CD8-positive, alpha-beta memory T cell (primary cell): ENCODE results near the gene PHACTR3. TPM values are rescaled to one million over a fixed set of nuclear protein-coding genes. Genes with fewer than 3 reads are reported as not detected.
"Not testable (repeated sequence)": the region's sequence is repeated elsewhere in the genome, so short reads cannot be mapped to it uniquely, and the experiment has no call there.

Experiments
- CTCF ChIA-PET: fragments of 350-600 bp; sonication (Branson Sonifier 250); formaldehyde crosslinking; loops from one replicate; lab custom pipeline; 2021; ENCODE audit warnings: antibody characterized with exemption; lab: Charles Lee
- POLR2A ChIA-PET: fragments of 350-600 bp; sonication (Branson Sonifier 250); formaldehyde crosslinking; loops from one replicate; lab custom pipeline; 2021; ENCODE audit warnings: antibody characterized with exemption; lab: Charles Lee
- DNase-seq, 5 donors: peaks; one replicate each; pipeline versions ENCODE4 v3.0.0 to v3.0.0-alpha.2; 2020 to 2022; ENCODE audit warnings: mixed read lengths in 1 of 5
- H3K27ac ChIP-seq: one replicate; pipeline ENCODE4 v1.7.0; 2013; ENCODE audit warnings: low read depth, mild to moderate bottlenecking, low read length, moderate library complexity
- H3K27me3 ChIP-seq: 2 replicates; pipeline ENCODE4 v1.7.0; 2013; ENCODE audit warnings: low read length, mild to moderate bottlenecking; ENCODE audit not compliant: insufficient read depth, poor library complexity, severe bottlenecking
- H3K36me3 ChIP-seq: 2 replicates; pipeline ENCODE4 v1.7.0; 2013; ENCODE audit warnings: mild to moderate bottlenecking, low read length, moderate library complexity; ENCODE audit not compliant: insufficient read depth
- H3K4me1 ChIP-seq: 2 replicates; pipeline ENCODE4 v1.7.0; 2013; ENCODE audit warnings: mild to moderate bottlenecking, low read length, moderate library complexity; ENCODE audit not compliant: insufficient read depth
- H3K4me3 ChIP-seq: 2 replicates; pipeline ENCODE4 v1.7.0; 2013; ENCODE audit warnings: mild to moderate bottlenecking, low read length
- H3K9me3 ChIP-seq: 2 replicates; pipeline ENCODE4 v1.7.0; 2013; ENCODE audit warnings: mild to moderate bottlenecking, low read length
- H3K27ac Mint-ChIP-seq, 8 donors: one replicate each; pipeline ENCODE4 v1.8.0; 2020 to 2021; ENCODE audit warnings: mixed read lengths in 8 of 8, mild to moderate bottlenecking in 6 of 8, inconsistent platforms in 3 of 8, moderate library complexity in 3 of 8
- H3K27me3 Mint-ChIP-seq, 2 donors: one replicate each; pipeline ENCODE4 v1.8.0; 2020 to 2021; ENCODE audit warnings: mixed read lengths in 2 of 2, mild to moderate bottlenecking in 1 of 2, moderate library complexity in 1 of 2
- H3K36me3 Mint-ChIP-seq, 3 donors: one replicate each; pipeline ENCODE4 v1.8.0; 2020 to 2021; ENCODE audit warnings: mixed read lengths in 3 of 3, inconsistent platforms in 1 of 3, mild to moderate bottlenecking in 1 of 3
- H3K4me1 Mint-ChIP-seq, 3 donors: one replicate each; pipeline ENCODE4 v1.8.0; 2020 to 2021; ENCODE audit warnings: mixed read lengths in 3 of 3, inconsistent platforms in 1 of 3, mild to moderate bottlenecking in 1 of 3
- H3K4me3 Mint-ChIP-seq, 7 donors: one replicate each; pipeline ENCODE4 v1.8.0; 2020 to 2021; ENCODE audit warnings: mixed read lengths in 7 of 7, mild to moderate bottlenecking in 6 of 7, moderate library complexity in 4 of 7, inconsistent platforms in 2 of 7
- H3K9me3 Mint-ChIP-seq, 5 donors: one replicate each; pipeline ENCODE4 v1.8.0; 2020 to 2022; ENCODE audit warnings: mixed read lengths in 5 of 5, mild to moderate bottlenecking in 3 of 5, moderate library complexity in 2 of 5, inconsistent platforms in 1 of 5
- polyA plus RNA-seq: library from polyadenylated mRNA; unstranded; fragments of 300-500 nt; fragmentation: Illumina TruSeq; gene quantifications from one replicate; pipeline ENCODE4 v1.2.3, GENCODE V29; 2021
- total RNA-seq, 2 experiments: library from RNA; stranded (reverse); gene quantifications; one replicate each; pipeline ENCODE4 v1.2.3, GENCODE V29; 2021

The PHACTR3 gene
- total RNA-seq (not detected), polyA plus RNA-seq (not detected)

DNA sequence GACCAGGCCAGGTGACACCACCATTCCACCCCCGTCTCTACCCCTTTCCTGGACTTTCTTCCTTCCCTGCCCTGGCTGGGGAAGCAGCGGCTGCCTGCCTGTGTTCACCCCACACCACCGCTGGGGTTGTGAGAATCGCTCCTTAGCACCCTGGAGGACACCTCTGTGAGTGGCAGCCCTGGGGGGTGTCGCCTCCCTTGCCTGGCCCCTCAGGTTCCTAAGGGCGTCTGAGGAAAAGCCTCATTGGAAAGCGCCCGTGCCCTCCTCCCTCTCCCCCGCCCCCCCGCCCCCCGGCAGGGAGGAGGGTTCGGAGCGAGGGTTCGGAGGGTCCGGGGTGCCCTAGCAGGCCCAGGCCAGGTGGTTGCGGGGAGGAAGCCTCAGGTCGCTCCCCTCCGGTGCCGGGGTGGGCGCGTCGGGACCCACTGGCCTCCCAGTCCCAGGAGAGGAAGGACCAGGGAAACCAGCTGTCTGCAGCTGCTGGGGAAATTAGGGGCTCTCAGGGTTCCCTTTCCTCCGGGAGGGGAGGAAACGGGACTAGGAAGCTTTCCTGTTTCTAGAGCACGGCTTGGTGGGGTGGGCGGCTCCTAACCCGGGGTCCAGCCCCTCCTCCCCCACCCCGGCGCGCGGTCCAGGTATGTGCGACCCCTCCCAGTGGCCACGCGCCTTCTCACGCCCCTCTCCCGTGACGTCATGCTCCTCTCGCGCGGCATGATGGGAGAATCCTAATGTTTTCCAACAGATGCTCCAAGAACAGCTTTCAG is at the start of gene PHACTR3:
PHACTR3 (plus strand) TSS at position 760 of the 761 bp plus-strand sequence. CDS start 475 bp downstream, outside the sequence.
- H3K27ac Mint-ChIP-seq: no peak within 1 kb of the TSS
- Histone ChIP-seq H3K4me3 (no peak within 1 kb of the TSS), H3K27me3 (no peaks in the 10 kb centered on the region), H3K9me3 (no peaks in the 10 kb centered on the region), H3K36me3 (no peaks in the 10 kb centered on the region), H3K27ac (no peak within 1 kb of the TSS), H3K4me1 (no peaks in the 10 kb centered on the region)
- H3K27me3 Mint-ChIP-seq: peaks cover 28 to 74% of the 10 kb centered on the region in 2 donors
- H3K4me3 Mint-ChIP-seq: no peak within 1 kb of the TSS
- H3K4me1 Mint-ChIP-seq: peaks cover 0 to 5% (median 0%) of the 10 kb centered on the region in 3 donors
- ChIA-PET CTCF (no interaction called here), POLR2A (no interaction called here)
- H3K9me3 Mint-ChIP-seq: peaks cover 0 to 3% (median 0%) of the 10 kb centered on the region in 5 donors
- H3K36me3 Mint-ChIP-seq: no peaks in the 10 kb centered on the region
- DNase-seq: no peak

DNA sequence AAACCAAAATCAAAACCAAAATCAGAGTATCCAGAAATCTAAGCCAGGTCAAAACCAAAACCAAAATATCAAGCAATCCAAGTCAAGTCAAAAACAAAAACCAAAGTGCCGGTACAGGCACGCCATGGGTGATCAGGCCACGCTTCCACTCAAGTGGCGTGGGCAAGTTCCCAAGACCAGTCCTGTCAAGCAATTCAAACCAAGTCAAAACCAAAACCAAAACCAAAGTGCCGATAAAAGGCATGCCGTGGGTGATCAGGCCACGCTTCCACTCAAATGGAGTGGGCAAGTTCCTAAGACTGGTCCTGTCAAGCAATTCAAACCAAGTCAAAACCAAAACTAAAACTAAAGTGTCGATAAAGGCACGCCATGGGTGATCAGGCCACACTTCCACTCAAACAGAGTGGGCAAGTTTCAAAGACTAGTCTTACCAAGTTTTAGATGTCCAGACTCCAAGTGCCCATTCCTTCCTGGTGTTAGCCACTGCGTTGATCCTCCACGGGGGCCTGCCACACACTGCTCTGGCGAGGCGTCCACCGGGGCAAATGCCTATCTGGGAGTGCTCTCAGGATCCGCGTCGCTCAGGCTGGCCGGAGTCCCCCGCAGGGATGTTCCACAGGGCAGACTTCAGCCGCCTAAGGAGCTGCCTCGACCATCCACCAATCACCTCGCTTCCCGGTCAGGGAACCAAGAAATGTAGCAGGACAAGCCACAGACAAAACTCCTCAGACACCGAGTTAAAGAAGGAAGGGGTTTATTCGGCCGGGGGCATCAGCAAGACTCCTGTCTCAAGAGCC is 46.4 kb upstream of the PHACTR3 start:
- H3K4me1 ChIP-seq, H3K9me3 ChIP-seq, H3K36me3 ChIP-seq, H3K27me3 Mint-ChIP-seq, H3K4me3 ChIP-seq, H3K36me3 Mint-ChIP-seq, POLR2A ChIA-PET, H3K27ac ChIP-seq, H3K9me3 Mint-ChIP-seq, H3K27me3 ChIP-seq, DNase-seq, H3K4me1 Mint-ChIP-seq: not testable (repeated sequence)
- CTCF ChIA-PET: interaction anchor here (1.0 kb wide), 1 partner anchor 14 kb away, joined by 3 read pairs; no protein-coding TSS in a partner anchor
- peak overlapping the region in 1 of 8 donors; percentile 47 for H3K27ac Mint-ChIP-seq
- peak overlapping the region in 5 of 7 donors; percentile 0 to 73 (median 57) for H3K4me3 Mint-ChIP-seq

DNA sequence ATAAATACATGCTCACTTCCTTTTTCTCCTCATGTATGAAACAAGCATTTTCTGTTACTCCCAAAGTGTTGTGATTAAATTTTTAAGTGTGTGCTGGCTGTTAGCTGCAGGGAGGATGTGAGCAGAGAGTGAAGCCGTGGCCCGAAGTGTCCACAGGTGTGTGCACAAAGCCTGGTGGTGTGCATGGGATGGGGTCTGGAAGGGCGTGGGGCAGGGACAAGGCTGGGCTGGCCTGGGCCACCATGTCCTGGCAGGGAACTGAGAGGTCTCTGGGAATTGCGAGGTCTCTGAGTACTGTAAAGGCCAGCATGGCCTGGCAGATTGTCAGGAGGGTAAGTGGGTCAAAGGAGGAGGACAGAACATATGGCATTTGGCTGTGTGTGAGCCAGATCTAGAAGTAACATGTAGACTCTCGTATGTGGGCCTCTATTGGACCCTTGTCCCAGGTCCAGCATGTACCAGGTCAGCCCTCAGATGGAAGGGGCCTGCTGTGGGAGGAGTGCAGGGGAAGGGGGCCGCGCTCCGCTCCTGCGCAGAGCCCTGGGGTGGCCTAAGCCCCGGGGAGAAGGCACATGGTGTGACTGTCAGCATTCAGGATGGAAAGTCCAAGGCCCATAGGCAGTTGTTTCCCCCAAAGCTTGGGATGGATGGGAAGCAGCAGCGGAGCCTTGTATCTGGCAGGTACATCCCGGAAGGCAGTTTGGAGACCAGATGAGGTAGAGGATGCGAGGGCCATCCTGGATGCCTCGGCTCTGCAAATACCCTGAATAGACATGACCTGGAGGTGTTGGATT is 45.1 kb upstream of the PHACTR3 start:
- no peak overlapping the region for H3K4me3 Mint-ChIP-seq
- H3K4me1 Mint-ChIP-seq: peaks cover 0 to 8% (median 3%) of the 10 kb centered on the region in 3 donors
- H3K4me1 ChIP-seq: no peaks in the 10 kb centered on the region
- ChIA-PET CTCF (interaction anchor here (0.7 to 1.0 kb wide), 3 partner anchors 12 to 15 kb away, joined by 3 read pairs; no protein-coding TSS in a partner anchor), POLR2A (no interaction called here)
- H3K9me3 ChIP-seq: no peaks in the 10 kb centered on the region
- peaks cover 12 to 13% of the 10 kb centered on the region in 2 donors for H3K27me3 Mint-ChIP-seq
- no peak overlapping the region for H3K27ac Mint-ChIP-seq
- H3K36me3 ChIP-seq: no peaks in the 10 kb centered on the region
- no peak overlapping the region for H3K27ac ChIP-seq
- H3K4me3 ChIP-seq: no peak overlapping the region
- H3K9me3 Mint-ChIP-seq: no peaks in the 10 kb centered on the region
- no peaks in the 10 kb centered on the region for H3K27me3 ChIP-seq
- H3K36me3 Mint-ChIP-seq: no peaks in the 10 kb centered on the region
- no peak for DNase-seq

- H3K9me3 Mint-ChIP-seq: no peaks in the 10 kb centered on the region
- Histone ChIP-seq H3K9me3 (no peaks in the 10 kb centered on the region), H3K4me1 (no peaks in the 10 kb centered on the region), H3K4me3 (no peak overlapping the region), H3K27me3 (no peaks in the 10 kb centered on the region), H3K27ac (no peak overlapping the region), H3K36me3 (no peaks in the 10 kb centered on the region)
- peaks cover 0 to 8% (median 3%) of the 10 kb centered on the region in 3 donors for H3K4me1 Mint-ChIP-seq
- H3K36me3 Mint-ChIP-seq: no peaks in the 10 kb centered on the region
- no peak for DNase-seq
- H3K27me3 Mint-ChIP-seq: peaks cover 12 to 13% of the 10 kb centered on the region in 2 donors
- H3K4me3 Mint-ChIP-seq: no peak overlapping the region
- ChIA-PET CTCF (interaction anchor here (0.7 to 1.0 kb wide), 2 partner anchors 12 to 14 kb away, joined by 3 read pairs; no protein-coding TSS in a partner anchor), POLR2A (no interaction called here)
- no peak overlapping the region for H3K27ac Mint-ChIP-seq
Observed at GRCh38 chr20:59559863-59560262, 44.5 kb upstream of the PHACTR3 start.

DNA sequence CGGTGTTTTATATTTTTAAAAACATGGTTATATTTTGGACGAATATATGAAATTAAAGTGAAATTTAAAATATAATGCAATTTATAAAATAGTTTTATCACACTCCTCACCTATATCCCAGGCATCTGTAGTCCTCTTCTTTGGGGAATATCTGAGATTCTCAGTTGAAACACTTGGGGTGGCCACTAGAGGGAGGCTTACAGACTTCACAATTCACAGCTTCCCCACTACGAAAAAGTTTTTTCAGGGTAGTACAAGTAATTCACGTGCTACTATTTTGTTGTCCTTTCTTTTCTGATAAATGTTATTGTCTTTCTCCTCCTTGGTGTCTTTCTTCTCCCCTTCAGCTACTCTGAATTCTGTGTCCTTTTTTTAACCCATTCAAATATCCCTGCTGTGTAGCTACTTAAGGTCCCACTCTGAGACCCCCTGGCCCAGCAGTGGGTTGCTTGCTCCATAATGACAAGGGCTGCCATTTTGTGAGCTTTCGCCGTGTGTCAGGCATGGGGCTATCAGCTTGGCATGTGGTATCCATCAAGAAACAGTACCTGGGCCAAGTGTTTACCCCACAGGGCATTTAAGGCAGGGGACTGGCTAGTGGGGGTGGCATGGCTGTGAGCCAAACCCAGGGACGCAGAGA is 43.6 kb upstream of the PHACTR3 start:
- H3K27ac ChIP-seq: no peak overlapping the region
- Mint-ChIP-seq H3K27me3 (peaks cover 12 to 13% of the 10 kb centered on the region in 2 donors), H3K4me1 (peaks cover 0 to 8% (median 3%) of the 10 kb centered on the region in 3 donors), H3K36me3 (no peaks in the 10 kb centered on the region), H3K4me3 (no peak overlapping the region), H3K27ac (no peak overlapping the region), H3K9me3 (no peaks in the 10 kb centered on the region)
- H3K36me3 ChIP-seq: no peaks in the 10 kb centered on the region
- no peaks in the 10 kb centered on the region for H3K9me3 ChIP-seq
- H3K4me1 ChIP-seq: no peaks in the 10 kb centered on the region
- no peak for DNase-seq
- ChIA-PET POLR2A (no interaction called here), CTCF (interaction anchor here (1.0 to 1.7 kb wide), 3 partner anchors 11 to 13 kb away, joined by 3 to 12 read pairs (median 3); no protein-coding TSS in a partner anchor)
- no peaks in the 10 kb centered on the region for H3K27me3 ChIP-seq
- no peak overlapping the region for H3K4me3 ChIP-seq

- ChIA-PET CTCF (interaction anchor here (1.6 to 1.7 kb wide), 2 partner anchors 10 to 12 kb away, joined by 3 to 12 read pairs; no protein-coding TSS in a partner anchor), POLR2A (no interaction called here)
- no peaks in the 10 kb centered on the region for H3K9me3 ChIP-seq
Observed at GRCh38 chr20:59561228-59561605, 43.1 kb upstream of the PHACTR3 start.

DNA sequence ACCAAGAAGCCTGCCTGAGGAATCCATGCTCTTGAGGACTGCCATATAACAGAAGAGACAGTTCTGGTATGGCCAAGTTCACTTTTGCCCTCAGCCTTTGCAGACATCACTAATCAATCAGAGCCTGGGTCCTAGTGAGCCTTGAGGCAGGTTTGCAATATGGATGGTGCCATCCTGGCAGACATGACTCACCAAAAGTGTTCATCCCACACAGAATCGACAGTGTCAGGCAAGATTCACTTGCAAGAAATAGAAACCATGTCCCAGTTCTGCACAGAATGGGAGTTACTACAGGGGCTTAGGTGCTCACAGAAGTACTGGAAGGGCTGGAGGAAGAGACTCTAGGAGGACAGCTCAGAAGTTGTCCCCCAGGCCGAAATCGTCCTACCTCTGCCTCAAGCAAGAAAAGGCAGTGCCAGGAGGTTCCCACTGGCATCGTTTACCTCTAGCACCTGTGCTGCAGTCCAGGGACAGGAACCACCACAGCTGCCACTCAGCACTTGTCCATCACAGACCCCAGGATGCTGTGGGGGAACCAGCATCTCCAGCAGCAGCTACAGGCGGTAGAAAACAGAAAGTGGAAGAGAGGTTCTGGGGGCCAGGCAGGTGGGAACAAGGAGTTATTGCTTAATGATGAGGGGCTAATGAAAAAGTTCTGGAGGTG is 42.6 kb upstream of the PHACTR3 start:
- H3K36me3 Mint-ChIP-seq: no peaks in the 10 kb centered on the region
- Histone ChIP-seq H3K9me3 (no peaks in the 10 kb centered on the region), H3K27ac (no peak overlapping the region), H3K36me3 (no peaks in the 10 kb centered on the region), H3K4me1 (no peaks in the 10 kb centered on the region), H3K27me3 (no peaks in the 10 kb centered on the region), H3K4me3 (no peak overlapping the region)
- POLR2A ChIA-PET: no interaction called here
- H3K27ac Mint-ChIP-seq: no peak overlapping the region
- H3K9me3 Mint-ChIP-seq: no peaks in the 10 kb centered on the region
- H3K4me1 Mint-ChIP-seq: peaks cover 0 to 8% (median 3%) of the 10 kb centered on the region in 3 donors
- CTCF ChIA-PET: interaction anchor here (1.6 to 1.7 kb wide), 2 partner anchors 10 to 11 kb away, joined by 3 to 12 read pairs; no protein-coding TSS in a partner anchor
- DNase-seq: no peak
- peaks cover 12 to 13% of the 10 kb centered on the region in 2 donors for H3K27me3 Mint-ChIP-seq
- H3K4me3 Mint-ChIP-seq: no peak overlapping the region

More at GRCh38 chr20:59561228-59561605, 43.1 kb upstream of the PHACTR3 start:
- Histone ChIP-seq H3K4me3 (no peak overlapping the region), H3K27ac (no peak overlapping the region), H3K36me3 (no peaks in the 10 kb centered on the region), H3K4me1 (no peaks in the 10 kb centered on the region), H3K27me3 (no peaks in the 10 kb centered on the region)
- no peaks in the 10 kb centered on the region for H3K36me3 Mint-ChIP-seq
- H3K9me3 Mint-ChIP-seq: no peaks in the 10 kb centered on the region
- H3K4me1 Mint-ChIP-seq: peaks cover 0 to 8% (median 3%) of the 10 kb centered on the region in 3 donors
- no peak overlapping the region for H3K4me3 Mint-ChIP-seq
- peaks cover 12 to 13% of the 10 kb centered on the region in 2 donors for H3K27me3 Mint-ChIP-seq
- H3K27ac Mint-ChIP-seq: no peak overlapping the region
- no peak for DNase-seq
